Esophagus squamous epithelium (tissue), 5 donors: ENCODE data around the gene PBX2. TPM values are rescaled to one million over a fixed set of nuclear protein-coding genes. Genes with fewer than 3 reads are reported as not detected.

Experiments used
- DNase-seq: peaks from one replicate; lab custom pipeline; 2025; lab: John Stamatoyannopoulos, UW
- H3K27ac ChIP-seq, 4 donors: fragments of 200-600 bp; sonication (generic); one replicate each; pipeline ENCODE4 v1.5.1; 2016 to 2019; ENCODE audit warnings: mild to moderate bottlenecking in 1 of 4
- H3K27me3 ChIP-seq, 4 donors: fragments of 200-600 bp; sonication (generic); 1 replicate in 3 of 4; 2 replicates in 1 of 4; pipeline versions ENCODE4 v1.5.1 to v1.6.0; 2017 to 2021; ENCODE audit warnings: antibody characterized with exemption in 1 of 4
- H3K36me3 ChIP-seq, 3 donors: fragments of 200-600 bp; sonication (generic); one replicate each; pipeline ENCODE4 v1.5.1; 2016 to 2019
- H3K4me1 ChIP-seq, 3 donors: fragments of 200-600 bp; sonication (generic); one replicate each; pipeline ENCODE4 v1.5.1; 2017 to 2019
- H3K4me3 ChIP-seq, 4 donors: fragments of 200-600 bp; sonication (generic); 1 replicate in 3 of 4; 2 replicates in 1 of 4; pipeline ENCODE4 v1.5.1; 2016 to 2019; ENCODE audit warnings: mild to moderate bottlenecking in 2 of 4, moderate library complexity in 1 of 4
- H3K9me3 ChIP-seq, 3 donors: fragments of 200-600 bp; sonication (generic); one replicate each; pipeline ENCODE4 v1.5.1; 2016 to 2019
- CTCF ChIP-seq, 6 experiments: fragments of 450-650 bp in 4 of 6; fragments of 200-600 bp in 2 of 6; sonication (generic) in 2 of 6; IDR thresholded peaks; one replicate each; pipeline ENCODE4 v1.5.1; 2016 to 2019; ENCODE audit warnings: antibody characterized with exemption in 6 of 6, mild to moderate bottlenecking in 4 of 6, moderate library complexity in 4 of 6
- POLR2A ChIP-seq, 4 donors: fragments of 450-650 bp; IDR thresholded peaks; one replicate each; pipeline ENCODE4 v1.6.1; 2017; ENCODE audit warnings: antibody characterized with exemption in 4 of 4, mild to moderate bottlenecking in 4 of 4, moderate library complexity in 3 of 4
- WGBS, 2 donors: methylation state at CpG; one replicate each; pipeline ENCODE4 v1.1.5; 2018; 5-methylcytosine and 5-hydroxymethylcytosine counted together
- intact Hi-C: fragments of 100-400 bp; cut with DNase I; formaldehyde crosslinking; loops from one replicate; pipeline ENCODE4 v1.15.0; 2022
- total RNA-seq, 4 donors: library from RNA; depleted of rRNA; stranded (reverse); fragments of >200 nt; gene quantifications; one replicate each; pipeline ENCODE4 v1.1.0, GENCODE V29; 2016
- donor health status: DM: yes; HTN: yes; CAD: no.

The PBX2 gene
- total RNA-seq, 4 donors from 2014 or later: 27.1 to 40.2 (median 28.9) TPM

DNA sequence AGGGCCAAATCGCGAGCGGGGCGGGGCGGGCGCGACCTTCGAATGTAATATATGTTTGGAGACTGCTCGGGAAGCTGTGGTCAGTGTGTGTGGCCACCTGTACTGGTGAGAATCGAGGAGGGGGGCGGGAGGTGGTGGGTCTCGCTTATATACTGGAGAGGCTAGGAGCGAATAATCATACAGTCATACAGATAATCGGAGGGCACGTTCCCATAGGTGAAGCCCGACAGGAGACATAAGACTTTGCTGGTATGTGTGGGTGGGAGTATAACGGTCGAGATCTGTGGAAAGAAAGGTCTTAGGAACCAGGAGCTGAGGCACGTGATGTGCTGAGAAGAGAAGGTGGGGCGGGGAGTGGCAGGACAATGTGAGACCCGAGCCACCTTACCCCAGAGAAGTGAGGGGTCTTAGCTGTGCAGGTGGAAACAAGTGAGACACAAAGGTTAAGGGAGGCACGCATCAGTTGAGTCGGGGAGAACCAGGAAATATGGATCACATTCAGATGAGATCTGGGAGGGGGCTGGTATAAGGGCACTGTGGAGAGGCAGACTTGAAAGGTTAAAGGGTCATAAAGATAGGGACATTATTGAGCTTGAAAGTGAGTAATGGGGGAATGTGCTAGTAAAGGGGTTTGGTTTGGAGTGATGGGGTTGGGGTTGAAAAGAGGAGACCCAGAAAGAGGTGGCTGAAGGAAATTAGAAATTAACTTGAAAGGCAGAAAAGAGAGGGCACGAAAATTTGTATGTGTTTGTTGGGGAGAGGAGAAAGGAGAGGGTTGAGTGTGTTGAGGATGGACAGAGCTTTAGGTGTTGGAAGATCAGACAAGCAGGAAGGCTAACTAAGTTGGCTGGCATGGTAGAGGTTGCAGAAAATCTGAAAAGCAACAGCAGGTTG is 11.2 kb downstream of the PBX2 start:
- no peaks in the 10 kb centered on the region for H3K9me3 ChIP-seq
- intact Hi-C loops: no loop called here
- no peaks in the 10 kb centered on the region for H3K27me3 ChIP-seq
- TF ChIP-seq CTCF (IDR thresholded peaks at IDR 0.05) (no peak), POLR2A (IDR thresholded peaks at IDR 0.05) (peak in 1 of 4 donors; percentile 25)
- H3K36me3 ChIP-seq: peaks cover 6 to 44% (median 6%) of the 10 kb centered on the region in 3 donors
- DNase-seq: no peak
- peak overlapping the region; percentile 39 to 96 (median 80) for H3K4me3 ChIP-seq
- peaks cover 27 to 76% (median 44%) of the 10 kb centered on the region in 3 donors for H3K4me1 ChIP-seq
- peak overlapping the region; percentile 90 to 97 (median 96) for H3K27ac ChIP-seq
- WGBS, 2 donors: 2% methylated on average over 17 of the region's 24 CpGs

- H3K27me3 ChIP-seq: no peaks in the 10 kb centered on the region
- H3K27ac ChIP-seq: peak within 1 kb of the TSS; percentile 90 to 97 (median 96)
- TF ChIP-seq CTCF (IDR thresholded peaks at IDR 0.05) (no peak), POLR2A (IDR thresholded peaks at IDR 0.05) (peak in 2 of 4 donors; percentile 8 to 47)
- no peaks in the 10 kb centered on the region for H3K9me3 ChIP-seq
- peak; percentile 90 for DNase-seq
- H3K4me3 ChIP-seq: peak within 1 kb of the TSS; percentile 39 to 96 (median 80)
- peaks cover 0 to 36% (median 6%) of the 10 kb centered on the region in 3 donors for H3K36me3 ChIP-seq
- WGBS, 2 donors: 0% methylated on average over 21 to 22 of the region's 33 CpGs
- peaks cover 27 to 84% (median 45%) of the 10 kb centered on the region in 3 donors for H3K4me1 ChIP-seq
- intact Hi-C loops: no loop called here
Measured at GRCh38 chr6:32177788-32178546, 12.0 kb downstream of the PBX2 start, which contains the start of gene RNF5. Gene RNF5 (plus strand): TSS chr6:32178405. CDS start chr6:32178512, 107 bp downstream.

DNA sequence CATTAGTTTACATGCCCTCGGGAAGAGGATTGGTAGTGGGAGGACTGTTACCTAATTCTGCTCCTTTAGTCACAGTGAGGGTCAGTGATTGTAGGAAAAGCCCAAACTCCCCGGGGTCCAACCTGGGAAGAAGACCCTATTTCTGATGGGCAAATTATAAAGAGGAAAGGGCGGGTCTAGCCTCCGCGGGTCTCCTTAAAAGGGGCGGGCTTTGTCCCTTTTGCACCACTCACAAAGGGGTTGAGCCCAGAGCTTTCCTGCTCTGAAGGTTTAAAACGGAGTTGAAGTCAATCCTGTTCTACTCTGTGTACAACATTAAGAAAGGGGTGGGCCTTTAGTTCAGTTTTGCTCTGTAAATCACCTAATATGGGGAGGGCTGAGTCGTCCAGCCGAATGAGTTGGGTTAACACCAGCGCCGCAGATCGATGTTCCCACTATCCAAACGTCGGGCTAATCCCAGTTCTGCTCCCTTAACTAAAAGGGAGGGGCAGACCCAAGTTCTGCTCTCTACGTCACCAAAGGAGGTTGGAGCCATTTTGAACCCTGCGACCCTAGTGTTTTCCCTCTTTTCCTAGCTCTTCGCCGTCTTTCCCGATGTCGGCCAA is 12.7 kb downstream of the PBX2 start:
- H3K9me3 ChIP-seq: no peaks in the 10 kb centered on the region
- TF ChIP-seq POLR2A (IDR thresholded peaks at IDR 0.05) (peak in 2 of 4 donors; percentile 18 to 38), CTCF (IDR thresholded peaks at IDR 0.05) (no peak)
- intact Hi-C loops: no loop called here
- peak overlapping the region; percentile 39 to 96 (median 80) for H3K4me3 ChIP-seq
- H3K27me3 ChIP-seq: no peaks in the 10 kb centered on the region
- DNase-seq: no peak
- peak overlapping the region; percentile 90 to 97 (median 96) for H3K27ac ChIP-seq
- peaks cover 0 to 29% (median 6%) of the 10 kb centered on the region in 3 donors for H3K36me3 ChIP-seq
- peaks cover 27 to 86% (median 48%) of the 10 kb centered on the region in 3 donors for H3K4me1 ChIP-seq
- WGBS, 2 donors: 0% methylated on average over 15 to 19 of the region's 20 CpGs

GRCh38 chr6:32176476-32177182 is 13.4 kb downstream of the PBX2 start:
- intact Hi-C loops: no loop called here
- peaks cover 0 to 23% (median 6%) of the 10 kb centered on the region in 3 donors for H3K36me3 ChIP-seq
- WGBS, 2 donors: 8 to 18% methylated on average over 5 of the region's 5 CpGs
- H3K27ac ChIP-seq: peak overlapping the region; percentile 90 to 97 (median 96)
- no peaks in the 10 kb centered on the region for H3K27me3 ChIP-seq
- TF ChIP-seq POLR2A (IDR thresholded peaks at IDR 0.05) (no peak), CTCF (IDR thresholded peaks at IDR 0.05) (no peak)
- no peaks in the 10 kb centered on the region for H3K9me3 ChIP-seq
- no peak for DNase-seq
- peak overlapping the region; percentile 66 to 96 (median 90) for H3K4me3 ChIP-seq
- peaks cover 27 to 79% (median 43%) of the 10 kb centered on the region in 3 donors for H3K4me1 ChIP-seq
